ENCODE data around the gene FAM222B.

The FAM222B gene

GRCh38 chr17:28875848-28876550 is 33.4 kb upstream of the FAM222B start:
- Histone ChIP-seq H3K27me3 (no peaks in the 10 kb centered on the region), H3K36me3 (peaks cover 24 to 37% (median 30%) of the 10 kb centered on the region in 3 donors), H3K9me3 (no peaks in the 10 kb centered on the region), H3K27ac (no peak overlapping the region), H3K4me1 (no peaks in the 10 kb centered on the region), H3K4me3 (no peak overlapping the region)
- no peak for DNase-seq
- intact Hi-C loops (cut with DNase I; ENCODE audit: low total_unique reads): no loop called here
- no peak for TF ChIP-seq CTCF (IDR thresholded peaks at IDR 0.05)

- no peak overlapping the region for H3K27ac ChIP-seq
- DNase-seq: no peak
- H3K4me1 ChIP-seq: no peaks in the 10 kb centered on the region
- no peaks in the 10 kb centered on the region for H3K9me3 ChIP-seq
- H3K4me3 ChIP-seq: no peak overlapping the region
- H3K36me3 ChIP-seq: peaks cover 12 to 24% (median 17%) of the 10 kb centered on the region in 3 donors
- intact Hi-C loops (cut with DNase I; ENCODE audit: low total_unique reads): no loop called here
- no peak for TF ChIP-seq CTCF (IDR thresholded peaks at IDR 0.05)
- no peaks in the 10 kb centered on the region for H3K27me3 ChIP-seq
Observed at GRCh38 chr17:28874750-28875149, 32.2 kb upstream of the FAM222B start.

DNA sequence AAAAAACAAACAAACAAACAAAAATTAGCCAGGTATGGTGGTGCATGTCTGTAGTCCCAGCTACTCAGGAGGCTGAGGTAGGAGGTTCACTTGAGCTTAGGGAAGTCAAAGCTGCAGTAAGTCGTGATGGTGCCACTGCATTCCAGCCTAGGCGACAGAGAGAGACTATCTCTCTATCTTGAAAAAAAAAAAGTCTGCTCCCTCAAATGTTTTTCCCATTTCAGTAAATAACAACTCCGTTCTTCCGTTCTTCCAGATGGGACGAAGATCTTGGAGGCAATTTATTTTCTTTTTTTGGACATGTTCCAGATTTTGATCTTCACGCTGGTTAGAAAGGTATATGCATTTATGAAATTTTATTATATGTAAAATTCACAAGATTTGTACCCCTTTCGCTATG is 31.2 kb upstream of the FAM222B start:
- Histone ChIP-seq H3K4me1 (no peaks in the 10 kb centered on the region), H3K36me3 (peaks cover 3 to 15% (median 8%) of the 10 kb centered on the region in 3 donors), H3K4me3 (no peak overlapping the region), H3K9me3 (no peaks in the 10 kb centered on the region), H3K27ac (no peak overlapping the region), H3K27me3 (no peaks in the 10 kb centered on the region)
- intact Hi-C loops (cut with DNase I; ENCODE audit: low total_unique reads): no loop called here
- no peak for TF ChIP-seq CTCF (IDR thresholded peaks at IDR 0.05)
- no peak for DNase-seq

DNA sequence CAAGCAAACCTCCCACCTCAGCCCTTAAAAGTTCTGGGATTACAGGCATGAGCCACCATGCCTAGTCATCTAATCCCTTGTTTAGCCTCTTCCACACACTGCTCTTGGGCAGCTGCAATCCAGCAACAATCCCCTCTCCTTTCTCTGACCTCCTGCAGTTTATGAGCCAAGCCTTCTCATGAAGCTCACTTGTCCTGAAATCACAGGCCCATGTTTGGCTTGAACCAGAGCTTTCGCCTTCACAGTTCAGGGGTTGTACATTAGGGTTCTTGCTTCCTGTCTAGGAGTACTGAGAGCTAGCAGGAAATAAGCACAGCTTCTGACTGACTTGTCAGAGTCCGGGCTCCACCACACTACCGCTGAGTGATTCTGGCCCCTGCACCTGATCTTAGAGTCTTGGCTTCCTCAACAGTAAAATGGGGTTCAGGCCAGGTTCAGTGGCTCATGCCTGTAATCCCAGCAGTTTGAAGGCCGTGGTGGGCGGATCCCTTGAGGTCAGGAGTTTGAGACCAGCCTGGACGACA is 28.5 kb upstream of the FAM222B start:
- Histone ChIP-seq H3K4me3 (no peak overlapping the region), H3K27me3 (no peaks in the 10 kb centered on the region), H3K36me3 (no peaks in the 10 kb centered on the region), H3K4me1 (no peaks in the 10 kb centered on the region), H3K27ac (no peak overlapping the region), H3K9me3 (no peaks in the 10 kb centered on the region)
- no peak for DNase-seq
- no peak for TF ChIP-seq CTCF (IDR thresholded peaks at IDR 0.05)
- intact Hi-C loops (cut with DNase I; ENCODE audit: low total_unique reads): no loop called here

DNA sequence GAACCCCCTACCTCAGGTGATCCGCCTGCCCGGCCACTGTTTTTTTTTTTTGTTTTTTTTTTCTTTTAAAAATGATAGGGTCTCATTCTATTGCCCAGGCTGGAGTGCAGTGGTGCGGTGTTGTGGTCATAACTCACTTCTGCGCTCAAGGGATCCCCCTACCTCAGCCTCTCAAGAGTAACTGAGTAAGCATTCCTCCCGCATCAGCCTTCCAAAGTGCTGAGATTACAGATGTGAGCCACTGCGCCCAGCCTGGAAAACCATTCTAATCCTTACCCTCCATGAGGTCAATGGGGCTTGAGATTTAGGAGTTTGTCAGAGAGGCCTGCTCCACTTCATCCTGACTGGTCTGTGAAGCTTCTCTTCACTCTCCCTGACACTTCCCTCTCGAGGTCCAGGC is 24.7 kb upstream of the FAM222B start:
- intact Hi-C loops (cut with DNase I; ENCODE audit: low total_unique reads): no loop called here
- DNase-seq: no peak
- H3K27me3 ChIP-seq: no peaks in the 10 kb centered on the region
- no peak for TF ChIP-seq CTCF (IDR thresholded peaks at IDR 0.05)
- H3K4me3 ChIP-seq: no peak overlapping the region
- H3K36me3 ChIP-seq: peaks cover 0 to 7% (median 0%) of the 10 kb centered on the region in 3 donors
- no peak overlapping the region for H3K27ac ChIP-seq
- no peaks in the 10 kb centered on the region for H3K4me1 ChIP-seq
- H3K9me3 ChIP-seq: no peaks in the 10 kb centered on the region
